CD4-positive, alpha-beta T cell treated with Interleukin-4 for 4 hours (primary cell): ENCODE measurements around the gene HM13.
"Not testable (repeated sequence)": the region's sequence is repeated elsewhere in the genome, so short reads cannot be mapped to it uniquely, and the experiment has no call there.

Source experiments
- DNase-seq: peaks from one replicate; pipeline ENCODE4 v3.0.0-alpha.2; 2020

The HM13 gene

DNA sequence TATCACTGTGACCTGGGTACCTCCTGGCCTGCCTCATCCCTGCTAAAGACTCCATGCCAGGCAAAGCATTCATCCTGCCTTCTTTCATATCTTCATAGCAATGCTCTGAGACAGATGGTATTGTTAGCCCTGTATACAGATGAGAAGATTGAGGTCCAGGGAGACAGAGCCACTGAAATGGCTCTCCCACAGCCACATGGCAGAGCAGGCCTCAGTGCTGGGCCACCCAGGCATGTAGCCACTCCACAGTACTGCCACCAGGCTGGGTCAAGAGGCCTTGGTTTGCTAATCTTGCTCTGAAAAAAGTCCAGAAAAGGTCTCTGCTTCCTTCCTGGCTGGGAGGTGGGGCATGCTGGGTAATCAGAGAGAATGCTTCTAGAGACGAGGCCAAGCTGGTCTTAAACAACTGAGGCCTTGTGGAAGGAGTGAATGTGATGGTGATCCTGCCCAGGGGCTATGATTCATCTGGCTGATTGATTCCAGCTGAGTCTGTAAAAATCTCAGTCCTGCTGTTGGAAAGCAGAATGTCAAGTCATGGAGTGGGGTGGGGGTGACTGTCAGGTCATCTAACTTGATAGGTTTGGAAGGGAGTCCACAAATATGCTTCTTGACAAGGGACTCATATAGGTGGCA is 29.8 kb downstream of the HM13 start:
- no peak for DNase-seq

DNA sequence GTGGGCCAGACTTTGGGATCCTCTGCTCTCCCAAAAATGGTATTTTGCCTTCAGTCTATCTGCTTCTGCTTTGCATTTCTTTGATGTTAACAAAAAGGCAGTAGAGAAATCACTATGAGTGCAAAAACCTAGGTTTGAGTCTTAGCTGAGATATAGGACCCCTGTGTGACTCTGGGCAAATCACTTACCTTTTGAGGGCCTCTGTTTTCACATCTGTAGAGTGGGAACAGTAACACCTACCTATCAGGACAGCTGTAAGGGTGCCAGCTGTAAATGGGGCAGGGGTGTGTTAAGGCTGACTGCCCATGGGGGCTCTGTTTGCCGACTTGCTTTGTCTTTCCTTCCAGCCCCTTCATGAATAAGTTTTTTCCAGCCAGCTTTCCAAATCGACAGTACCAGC is 30.4 kb downstream of the HM13 start:
- no peak for DNase-seq

GRCh38 chr20:31545621-31546040 is 31.4 kb downstream of the HM13 start:
- DNase-seq = not testable (repeated sequence)

GRCh38 chr20:31547017-31547675 is 32.9 kb downstream of the HM13 start:
- peak; percentile 78 for DNase-seq

DNA sequence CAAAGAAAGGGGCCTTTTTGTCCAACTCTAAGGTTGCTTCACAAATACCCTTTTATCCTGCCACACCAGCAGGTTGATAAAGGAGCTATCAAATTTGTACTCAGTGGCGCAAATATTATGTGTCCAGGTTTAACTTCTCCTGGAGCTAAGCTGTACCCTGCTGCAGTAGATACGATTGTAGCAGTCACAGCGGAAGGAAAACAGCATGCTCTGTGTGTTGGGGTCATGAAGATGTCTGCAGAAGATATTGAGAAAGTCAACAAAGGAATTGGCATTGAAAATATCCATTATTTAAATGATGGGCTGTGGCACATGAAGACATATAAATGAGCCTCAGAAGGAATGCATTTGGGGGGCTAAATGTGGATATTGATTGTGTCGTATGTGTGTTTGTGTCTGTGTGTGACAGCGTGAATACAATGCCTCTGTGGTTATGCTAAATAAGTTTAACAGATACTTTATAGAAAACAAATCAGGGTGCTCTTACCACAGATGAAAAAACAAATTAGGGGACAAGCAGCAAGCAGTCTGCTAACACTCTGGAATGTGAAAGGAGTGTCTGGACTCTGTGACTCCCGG is 33.6 kb downstream of the HM13 start:
- no peak for DNase-seq

DNA sequence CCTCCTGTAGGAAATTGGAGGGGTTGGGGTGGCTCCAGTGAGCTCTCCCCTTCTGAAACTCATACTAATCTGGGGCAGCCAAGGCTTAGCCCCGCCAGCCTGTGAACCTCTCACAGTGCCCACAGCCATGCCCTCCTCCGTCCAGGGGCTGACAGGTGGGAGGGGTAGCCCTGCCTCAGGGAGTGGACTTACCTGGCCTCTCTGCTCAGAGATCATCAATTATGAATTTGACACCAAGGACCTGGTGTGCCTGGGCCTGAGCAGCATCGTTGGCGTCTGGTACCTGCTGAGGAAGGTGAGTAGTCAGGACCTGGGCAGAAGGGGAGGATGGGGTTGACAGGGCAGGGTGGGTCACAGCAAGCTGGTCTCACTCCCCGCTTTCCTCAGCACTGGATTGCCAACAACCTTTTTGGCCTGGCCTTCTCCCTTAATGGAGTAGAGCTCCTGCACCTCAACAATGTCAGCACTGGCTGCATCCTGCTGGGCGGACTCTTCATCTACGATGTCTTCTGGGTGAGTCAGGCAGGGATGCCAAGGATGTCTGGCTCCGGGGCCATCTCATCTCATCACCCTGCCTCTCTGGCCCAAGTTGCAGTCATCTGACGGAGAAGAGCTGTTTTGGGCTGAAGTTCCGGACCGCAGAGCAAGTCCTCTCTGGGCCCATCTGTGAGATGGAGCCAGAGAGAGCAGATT is 34.7 kb downstream of the HM13 start:
- no peak for DNase-seq

DNA sequence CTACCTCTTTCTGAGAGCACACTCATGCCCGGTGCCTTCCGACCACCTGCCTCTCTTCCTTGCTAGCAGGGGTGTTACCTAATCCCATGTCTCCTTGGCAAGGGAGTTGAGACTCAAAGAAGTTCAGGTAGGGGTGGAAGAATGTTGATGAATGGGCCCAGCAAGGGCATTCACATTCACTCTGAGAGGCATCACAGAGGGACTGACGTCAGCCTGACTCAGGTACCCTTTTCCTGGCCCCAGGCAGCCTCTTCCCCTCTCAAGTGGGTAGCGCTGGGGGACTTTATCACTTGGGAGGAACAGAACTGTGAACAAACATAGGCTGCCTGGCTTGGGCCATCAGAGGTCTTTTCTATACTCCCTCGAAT is 35.3 kb downstream of the HM13 start:
- DNase-seq = no peak

DNA sequence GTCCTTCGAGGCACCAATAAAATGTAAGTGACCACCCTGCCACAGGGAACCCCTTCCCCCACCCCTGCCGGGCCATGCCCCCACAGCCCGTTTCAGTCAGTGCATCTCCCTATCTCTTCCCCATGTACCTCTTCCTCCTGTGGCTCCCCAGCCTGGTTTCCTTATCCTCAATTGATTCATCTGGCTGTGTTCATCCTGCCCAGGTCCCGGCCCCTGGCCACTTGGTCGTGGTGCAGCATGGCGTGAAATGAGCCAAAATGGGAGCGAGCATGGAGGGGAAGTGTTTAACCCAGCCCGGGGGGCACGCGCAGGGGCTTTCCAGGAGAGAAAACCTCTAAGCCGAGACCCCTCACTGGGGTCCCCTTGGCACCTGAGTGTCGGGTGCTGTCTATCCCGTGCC is 35.9 kb downstream of the HM13 start:
- no peak for DNase-seq

DNA sequence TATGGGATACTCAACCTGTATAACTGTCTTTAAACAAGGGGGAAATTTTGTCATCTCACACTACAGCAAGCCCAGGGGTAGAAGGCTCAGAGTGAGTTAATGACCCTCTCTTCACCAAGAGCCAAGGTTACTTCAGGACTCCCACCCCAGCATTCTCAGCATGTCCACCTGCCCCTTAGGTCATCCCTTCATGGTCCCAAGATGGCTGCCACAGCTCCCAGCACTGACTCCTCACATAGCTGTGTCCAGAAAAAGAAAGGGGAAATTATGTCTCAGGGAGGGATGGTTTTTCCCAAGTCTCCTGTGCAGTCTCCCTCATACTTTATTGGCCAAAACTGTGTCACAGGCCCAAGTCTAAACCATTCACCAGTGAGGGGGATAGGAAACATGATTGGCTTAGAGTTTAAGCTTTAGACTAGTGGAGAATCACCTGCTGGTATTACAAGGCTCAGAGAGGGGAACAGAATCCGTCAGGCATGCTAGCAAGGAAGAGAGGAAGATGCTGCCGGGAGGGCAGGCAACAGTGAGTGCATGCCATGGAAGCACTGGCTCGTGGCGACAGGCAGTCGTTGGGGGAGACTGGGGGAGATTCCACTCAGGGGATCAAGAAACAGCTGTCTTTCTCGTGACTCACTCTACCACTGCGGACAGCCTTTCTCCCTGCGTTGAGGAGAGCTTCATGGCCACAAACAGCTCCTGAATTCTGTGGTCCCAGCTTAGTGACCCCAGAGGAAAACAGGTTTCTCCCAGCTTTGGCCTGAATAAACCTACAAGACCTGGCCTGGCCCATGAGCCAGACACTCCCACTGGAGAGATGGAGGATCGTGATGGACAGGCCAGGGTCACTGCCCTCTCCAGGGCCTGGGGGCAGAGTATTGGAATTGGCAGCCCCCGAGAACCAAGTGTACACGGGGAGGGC is 37.2 kb downstream of the HM13 start:
- no peak for DNase-seq

DNA sequence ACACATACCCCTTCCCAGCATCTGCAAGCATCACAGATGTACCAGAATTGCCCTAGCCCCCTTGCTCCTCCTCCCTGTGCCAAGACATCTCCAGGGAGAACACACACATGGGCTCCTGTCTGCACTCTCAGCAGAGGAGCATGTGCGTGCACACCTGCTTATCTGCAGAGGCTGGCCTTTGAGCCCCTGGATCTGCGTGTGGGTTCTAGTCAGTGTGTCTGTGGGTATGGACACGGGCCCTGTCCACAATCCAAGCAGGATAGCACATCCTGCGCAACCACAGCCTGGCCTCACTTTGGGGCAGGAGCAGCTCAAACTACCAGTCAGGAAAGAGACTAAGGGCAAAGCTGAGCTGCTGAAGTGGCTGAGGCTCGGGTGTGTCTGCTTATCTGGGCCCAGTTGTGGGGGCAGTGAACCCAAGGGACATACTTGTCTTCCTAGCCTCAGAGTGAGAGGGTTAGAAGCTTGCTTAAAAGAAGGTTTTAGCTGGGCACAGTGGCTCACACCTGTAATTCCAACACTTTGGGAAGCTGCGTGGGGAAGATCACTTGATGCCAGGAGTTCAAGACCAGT is 41.0 kb downstream of the HM13 start:
- no peak for DNase-seq

GRCh38 chr20:31559704-31560093 is 45.5 kb downstream of the HM13 start:
- DNase-seq = no peak

GRCh38 chr20:31560094-31560745 is 46.0 kb downstream of the HM13 start:
- DNase-seq = peak; percentile 75

- DNase-seq = no peak
Observed at GRCh38 chr20:31560746-31561598, 46.7 kb downstream of the HM13 start.

DNA sequence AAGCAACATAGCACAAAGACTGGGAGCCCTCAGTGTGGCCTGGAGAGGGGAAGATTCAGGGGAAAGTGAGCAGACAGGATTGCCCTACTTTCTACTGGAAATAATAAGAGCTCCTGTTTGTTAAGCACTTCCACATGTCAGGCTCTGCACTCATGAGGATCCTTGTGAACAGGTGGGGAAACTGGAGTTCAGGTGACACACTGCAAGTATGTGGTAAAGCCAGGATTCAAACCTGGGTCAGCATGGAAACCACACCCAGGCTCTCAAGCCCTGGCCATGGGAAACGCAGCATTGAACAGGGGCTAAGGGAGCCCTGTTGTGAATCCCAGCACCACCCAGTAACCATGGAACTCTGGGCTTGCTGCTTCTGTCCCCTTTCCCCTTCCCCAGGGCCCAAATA is 48.0 kb downstream of the HM13 start:
- DNase-seq = no peak

DNA sequence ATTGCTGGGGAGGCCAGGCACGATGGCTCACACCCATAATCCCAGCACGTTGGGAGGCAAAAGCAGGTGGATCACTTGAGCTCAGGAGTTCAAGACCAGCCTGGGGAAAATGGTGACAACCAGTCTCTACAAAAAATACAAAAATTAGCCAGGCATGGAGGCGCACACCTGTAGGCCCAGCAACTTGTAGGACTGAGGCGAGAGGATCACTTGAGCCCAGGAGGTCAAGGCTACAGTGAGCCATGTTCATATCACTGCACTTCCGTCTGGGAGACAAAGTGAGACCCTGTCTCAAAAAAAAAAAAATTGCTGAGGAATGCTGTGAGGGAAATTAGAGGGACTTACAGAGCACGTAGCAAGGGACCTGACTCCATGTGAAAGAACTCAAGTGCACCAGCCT is 50.0 kb downstream of the HM13 start:
- DNase-seq = no peak

DNA sequence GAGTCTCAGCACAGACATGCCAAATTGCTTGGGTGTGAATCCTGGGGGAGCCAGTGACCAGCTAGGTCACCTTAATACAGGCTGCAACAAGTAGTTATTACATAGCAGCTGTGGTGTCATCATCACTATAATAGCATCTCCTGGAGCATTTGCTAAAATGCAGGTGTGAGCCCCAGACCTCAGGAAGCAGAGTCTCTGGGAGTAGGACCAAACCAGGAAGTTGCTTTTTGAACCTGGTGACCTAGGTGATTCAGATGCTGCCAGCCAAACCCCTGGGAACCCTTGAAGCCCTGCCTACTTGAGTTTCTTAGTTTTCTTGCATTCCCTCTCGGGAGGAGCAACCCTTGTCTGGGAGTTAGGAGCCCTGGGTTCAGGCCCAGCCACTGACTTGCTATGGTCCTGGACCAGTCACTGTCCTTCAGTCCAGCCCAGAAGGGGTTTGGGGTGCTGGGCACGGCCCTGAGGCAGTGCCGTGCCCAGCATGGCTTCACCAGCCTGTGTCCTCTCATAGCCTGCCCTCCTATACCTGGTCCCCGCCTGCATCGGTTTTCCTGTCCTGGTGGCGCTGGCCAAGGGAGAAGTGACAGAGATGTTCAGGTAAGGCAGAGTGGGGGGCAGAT is 51.6 kb downstream of the HM13 start:
- no peak for DNase-seq

- DNase-seq = no peak
Observed at GRCh38 chr20:31566319-31566657, 52.0 kb downstream of the HM13 start.

DNA sequence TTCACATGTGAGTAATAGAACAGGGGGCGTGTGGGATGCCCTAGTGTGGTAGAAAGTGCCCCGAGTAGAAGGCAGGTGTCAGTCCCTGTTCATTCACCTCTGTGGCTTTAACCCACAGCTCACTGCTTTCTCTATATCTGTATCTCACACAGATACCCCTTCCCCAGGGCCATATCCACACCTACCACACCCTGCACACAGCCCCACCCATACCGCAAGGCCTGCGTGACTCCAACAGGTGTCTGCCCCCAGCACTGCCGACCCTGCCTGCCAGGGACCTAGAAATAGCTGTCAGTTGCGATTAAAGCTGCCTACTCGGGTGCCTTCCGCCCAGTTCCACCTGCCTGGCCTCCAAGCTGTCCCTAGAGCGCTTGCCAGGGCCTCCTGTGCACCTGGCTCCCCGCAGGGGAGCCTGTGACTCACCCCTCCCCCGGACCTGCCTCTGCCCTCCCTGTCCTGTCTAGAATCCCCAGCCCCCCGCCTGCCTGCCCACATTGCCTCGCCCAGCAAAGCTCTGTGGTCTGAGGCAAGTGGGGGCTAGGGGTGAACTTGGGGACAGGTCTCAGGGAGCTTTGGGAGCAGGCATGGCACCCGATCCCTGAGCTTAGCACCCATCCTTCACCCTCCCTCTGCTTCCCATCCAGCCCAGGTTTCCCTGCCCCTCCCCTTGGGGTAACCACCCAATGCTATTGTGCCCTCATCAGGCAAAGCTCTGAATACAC is 52.6 kb downstream of the HM13 start:
- peak; percentile 13 for DNase-seq

DNA sequence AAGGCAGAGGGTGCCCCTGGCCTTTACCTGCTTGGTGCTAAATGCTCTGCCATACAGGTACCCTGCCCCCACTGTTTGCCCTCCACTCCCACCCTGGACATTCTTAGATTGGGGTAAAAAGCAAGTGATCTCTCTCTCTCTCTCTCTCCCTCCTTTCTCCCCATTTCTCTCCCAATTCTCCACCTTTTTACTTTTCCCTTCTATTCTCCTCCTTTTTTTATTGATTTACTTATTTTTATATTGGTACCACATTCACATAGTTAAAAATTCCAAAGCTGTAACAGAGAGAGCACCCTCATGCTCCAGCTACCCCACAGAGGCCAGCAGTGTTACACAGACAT is 53.1 kb downstream of the HM13 start:
- DNase-seq = no peak
